HG03469 (cell line): ENCODE data around the gene S100A5.
"Not testable (repeated sequence)": the region's sequence is repeated elsewhere in the genome, so short reads cannot be mapped to it uniquely, and the experiment has no call there.

ENCODE experiments used
- ATAC-seq: cut with Tn5 transposase; IDR thresholded peaks from one replicate; pipeline ENCODE4 v1.9.1; 2021; ENCODE audit warnings: mild to moderate bottlenecking, moderate library complexity, moderate number of reproducible peaks; ENCODE audit not compliant: unreplicated experiment

S100A5 gene

GRCh38 chr1:153540394-153541361 is at the start of gene S100A5:
Gene S100A5 (minus strand): TSS chr1:153540934. CDS start chr1:153540191, 743 bp downstream.
- no peak for ATAC-seq

DNA sequence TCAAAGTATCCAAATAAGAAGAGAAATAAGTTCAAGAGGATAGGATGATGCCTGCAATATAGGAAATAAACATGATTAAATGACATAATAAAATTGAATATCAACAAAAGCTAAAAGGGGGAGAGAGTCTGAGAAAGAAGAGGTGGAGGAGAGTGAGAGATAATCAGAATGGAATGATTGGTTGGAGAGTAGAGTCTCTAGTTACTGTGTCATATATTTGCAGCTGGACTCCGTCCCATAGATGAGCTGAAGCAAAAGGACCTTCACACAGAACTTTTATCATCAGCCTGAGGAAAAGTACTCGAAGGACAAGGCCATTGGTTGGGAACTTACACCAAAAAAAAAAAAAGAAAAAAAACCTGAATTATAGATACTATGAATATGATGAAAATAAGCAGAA is 47.7 kb upstream of the S100A5 start:
- ATAC-seq, result no peak

DNA sequence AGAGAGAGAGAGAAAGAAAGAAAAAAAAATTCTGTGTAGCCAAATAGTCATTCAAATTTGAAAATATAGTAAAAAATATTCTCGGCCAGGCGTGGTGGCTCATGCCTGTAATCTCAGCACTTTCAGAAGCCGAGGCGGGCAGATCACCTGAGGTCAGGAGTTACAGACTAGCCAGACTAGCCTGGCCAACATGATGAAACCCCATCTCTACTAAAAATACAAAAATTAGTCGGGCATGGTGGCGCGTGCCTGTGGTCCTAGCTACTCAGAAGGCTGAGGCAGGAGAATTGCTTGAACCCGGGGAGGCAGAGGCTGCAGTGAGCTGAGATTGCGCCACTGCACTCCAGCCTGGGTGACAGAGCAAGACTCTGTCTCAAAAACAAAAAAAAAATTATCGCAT is 47.3 kb upstream of the S100A5 start:
- ATAC-seq, result not testable (repeated sequence)

GRCh38 chr1:153587314-153587713 is 46.6 kb upstream of the S100A5 start:
- ATAC-seq, result no peak

- ATAC-seq, result no peak
Observed at GRCh38 chr1:153586347-153586746, 45.6 kb upstream of the S100A5 start.

DNA sequence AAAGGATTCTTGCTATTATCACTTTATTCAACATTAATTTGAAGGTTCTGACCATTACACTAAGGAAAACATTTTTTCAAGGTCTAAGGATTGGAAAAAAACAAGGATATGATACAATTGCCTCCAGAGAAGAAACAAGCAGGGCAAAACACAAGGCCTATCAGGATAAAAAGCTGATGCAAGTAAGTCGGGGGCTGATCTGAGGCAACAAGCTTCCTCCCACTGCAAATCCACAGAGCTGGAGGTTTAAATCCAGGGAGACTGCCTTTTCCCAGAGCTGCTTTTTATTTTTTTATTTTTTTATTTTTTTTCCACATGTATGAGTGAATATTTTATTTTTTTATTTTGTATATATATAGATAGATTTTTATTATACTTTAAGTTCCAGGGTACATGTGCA is 44.3 kb upstream of the S100A5 start:
- no peak for ATAC-seq

DNA sequence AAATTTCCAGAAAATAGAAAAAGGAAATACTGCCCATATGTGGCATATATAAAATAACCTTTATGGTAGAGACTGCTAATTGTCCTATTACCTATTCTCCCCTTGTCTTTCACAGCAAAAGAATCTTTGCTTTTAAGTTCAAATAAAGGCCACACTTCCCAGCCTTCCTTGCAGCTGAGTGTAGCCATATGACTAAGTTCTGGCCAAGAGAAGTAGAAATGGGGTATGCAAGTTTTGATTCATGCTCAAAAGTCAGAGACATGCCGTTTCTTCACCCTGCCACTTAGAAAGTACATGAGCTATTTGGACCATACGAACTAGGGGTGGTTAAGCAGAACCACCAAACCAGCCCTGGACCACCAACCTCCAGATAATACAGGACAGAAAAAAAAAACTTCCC is 43.2 kb upstream of the S100A5 start:
- no peak for ATAC-seq

DNA sequence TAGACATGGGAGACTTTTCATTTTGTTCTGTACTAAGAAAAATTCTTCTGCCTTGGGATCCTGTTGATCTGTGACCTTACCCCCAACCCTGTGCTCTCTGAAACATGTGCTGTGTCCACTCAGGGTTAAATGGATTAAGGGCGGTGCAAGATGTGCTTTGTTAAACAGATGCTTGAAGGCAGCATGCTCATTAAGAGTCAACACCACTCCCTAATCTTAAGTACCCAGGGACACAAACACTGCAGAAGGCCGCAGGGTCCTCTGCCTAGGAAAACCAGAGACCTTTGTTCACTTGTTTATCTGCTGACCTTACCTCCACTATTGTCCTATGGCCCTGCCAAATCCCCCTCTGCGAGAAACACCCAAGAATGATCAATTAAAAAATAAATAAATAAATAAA is 42.8 kb upstream of the S100A5 start:
- not testable (repeated sequence) for ATAC-seq

DNA sequence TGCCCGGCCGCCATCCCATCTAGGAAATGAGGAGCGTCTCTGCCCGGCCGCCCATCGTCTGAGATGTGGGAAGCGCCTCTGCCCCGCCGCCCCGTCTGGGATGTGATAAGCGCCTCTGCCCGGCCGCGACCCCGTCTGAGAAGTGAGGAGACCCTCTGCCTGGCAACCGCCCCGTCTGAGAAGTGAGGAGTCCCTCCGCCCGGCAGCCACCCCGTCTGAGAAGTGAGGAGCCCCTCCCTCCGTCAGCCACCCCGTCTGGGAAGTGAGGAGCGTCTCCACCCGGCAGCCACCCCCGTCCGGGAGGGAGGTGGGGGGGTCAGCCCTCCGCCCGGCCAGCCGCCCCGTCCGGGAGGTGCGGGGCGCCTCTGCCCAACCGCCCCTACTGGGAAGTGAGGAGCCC is 42.1 kb upstream of the S100A5 start:
- not testable (repeated sequence) for ATAC-seq

- no peak for ATAC-seq
Observed at GRCh38 chr1:153578936-153579335, 38.2 kb upstream of the S100A5 start.

DNA sequence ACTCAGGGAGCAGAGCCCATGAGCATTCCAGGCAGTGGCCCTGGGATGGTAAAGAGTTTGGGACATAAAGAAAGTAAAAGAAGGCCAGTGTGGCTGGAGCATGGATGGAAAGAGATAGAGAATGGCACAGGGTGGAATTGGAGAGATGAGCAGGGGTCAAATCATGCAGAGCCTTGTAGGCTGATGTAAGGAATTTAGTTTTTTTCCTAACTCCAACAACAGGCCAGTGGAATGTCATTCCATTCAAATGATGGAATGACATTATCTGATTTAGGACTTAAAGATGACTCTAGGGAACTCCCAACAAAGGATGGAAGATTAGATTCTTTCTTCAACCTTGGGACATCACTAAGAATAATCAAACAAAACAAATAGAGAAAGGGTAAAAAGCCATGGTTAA is 37.8 kb upstream of the S100A5 start:
- no peak for ATAC-seq

- no peak for ATAC-seq
Observed at GRCh38 chr1:153577624-153578051, 36.9 kb upstream of the S100A5 start.

- no peak for ATAC-seq
Observed at GRCh38 chr1:153577138-153577537, 36.4 kb upstream of the S100A5 start.

- not testable (repeated sequence) for ATAC-seq
Observed at GRCh38 chr1:153575497-153575896, 34.8 kb upstream of the S100A5 start.

- ATAC-seq, result not testable (repeated sequence)
Observed at GRCh38 chr1:153575081-153575491, 34.4 kb upstream of the S100A5 start.

- no peak for ATAC-seq
Observed at GRCh38 chr1:153573351-153573750, 32.6 kb upstream of the S100A5 start.

- no peak for ATAC-seq
Observed at GRCh38 chr1:153572569-153573015, 31.9 kb upstream of the S100A5 start.

DNA sequence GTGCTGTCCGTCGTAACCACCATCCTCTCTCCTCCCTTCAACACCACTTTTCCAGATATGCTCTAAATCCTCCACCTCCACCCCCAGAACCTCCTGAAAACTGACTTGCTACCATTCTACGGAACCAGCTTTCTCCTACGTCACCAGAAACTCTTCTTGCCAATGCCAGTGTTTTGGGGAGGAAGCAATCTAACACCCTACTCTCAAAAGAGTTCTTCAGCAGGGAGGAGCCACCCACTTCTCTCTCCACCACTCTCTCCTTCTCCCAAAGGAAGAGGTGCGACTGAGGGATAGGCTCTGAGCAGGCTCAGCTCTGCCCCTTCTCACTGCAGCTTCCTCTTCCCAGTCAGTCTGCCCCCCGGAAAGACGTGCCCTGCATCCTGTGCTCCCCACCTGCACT is 31.0 kb upstream of the S100A5 start:
- ATAC-seq, result no peak

- ATAC-seq, result no peak
Observed at GRCh38 chr1:153570874-153571273, 30.1 kb upstream of the S100A5 start.

DNA sequence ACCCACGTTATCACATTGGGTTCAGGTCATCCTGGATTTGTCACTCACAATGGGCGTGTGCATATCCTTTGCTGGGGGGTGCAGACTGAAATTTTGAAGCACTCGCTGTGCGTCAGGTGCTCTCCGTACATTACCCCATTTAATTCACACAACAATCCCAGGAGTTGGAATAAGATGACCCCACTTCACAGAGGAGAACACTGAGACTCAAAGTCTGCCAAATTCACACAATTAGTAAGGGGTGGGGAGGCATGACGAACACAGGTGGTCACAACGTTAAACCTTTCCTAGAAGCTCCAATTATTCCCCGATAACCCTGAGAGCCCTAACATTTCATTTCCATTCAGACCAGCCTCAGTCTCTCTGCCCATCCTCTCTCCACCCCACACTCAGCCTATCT is 28.7 kb upstream of the S100A5 start:
- no peak for ATAC-seq

GRCh38 chr1:153568367-153569099 is 27.8 kb upstream of the S100A5 start:
- no peak for ATAC-seq
